Keratinocyte (primary cell): ENCODE measurements around the gene MAP3K3. TPM values are rescaled to one million over a fixed set of nuclear protein-coding genes. Genes with fewer than 3 reads are reported as not detected.

ENCODE experiments used
- DNase-seq: peaks from one replicate; pipeline ENCODE4 v3.0.0-alpha.2; 2011; ENCODE audit warnings: low read depth, missing footprints, low spot score
- FAIRE-seq: peaks from 2 replicates; lab custom pipeline; 2011; peaks lifted over from hg19 to GRCh38; lab: Jason Lieb, UNC
- H2AFZ ChIP-seq: 2 replicates; pipeline ENCODE4 v1.6.0; 2012; ENCODE audit warnings: low read length, control low read depth, inconsistent platforms; ENCODE audit not compliant: control insufficient read depth
- H3K27ac ChIP-seq: 2 replicates; pipeline ENCODE4 v1.5.1; 2011; ENCODE audit warnings: low read length; ENCODE audit not compliant: control insufficient read depth, insufficient read depth
- H3K27me3 ChIP-seq: 3 replicates; pipeline ENCODE4 v1.6.0; 2011; ENCODE audit warnings: low read length; ENCODE audit not compliant: control insufficient read depth, insufficient read depth; ENCODE audit errors: extremely low read depth
- H3K36me3 ChIP-seq, 2 experiments: 2 replicates in 1 of 2; 3 replicates in 1 of 2; pipeline ENCODE4 v1.5.1; 2011; ENCODE audit warnings: low read length in 2 of 2, mild to moderate bottlenecking in 1 of 2; ENCODE audit not compliant: control insufficient read depth in 2 of 2, insufficient read depth in 2 of 2; ENCODE audit errors: extremely low read depth in 1 of 2
- H3K4me1 ChIP-seq: 3 replicates; pipeline ENCODE4 v1.5.1; 2011; ENCODE audit warnings: low read length; ENCODE audit not compliant: control insufficient read depth, insufficient read depth; ENCODE audit errors: extremely low read depth
- H3K4me2 ChIP-seq: 3 replicates; pipeline ENCODE4 v1.6.0; 2011; ENCODE audit warnings: low read depth, low read length; ENCODE audit not compliant: control insufficient read depth, insufficient read depth; ENCODE audit errors: extremely low read depth
- H3K4me3 ChIP-seq, 3 experiments: fragments of 200-600 bp in 1 of 3; sonication (generic) in 1 of 3; 2 replicates in 2 of 3; 3 replicates in 1 of 3; pipeline ENCODE4 v1.5.1; 2011 to 2016; ENCODE audit warnings: low read length in 3 of 3, mild to moderate bottlenecking in 3 of 3, control low read depth in 2 of 3, inconsistent platforms in 1 of 3, low read depth in 1 of 3, mixed read lengths in 1 of 3, mixed run types in 1 of 3, moderate library complexity in 1 of 3; ENCODE audit not compliant: control insufficient read depth in 2 of 3, insufficient read depth in 2 of 3; ENCODE audit errors: extremely low read depth in 1 of 3
- H3K79me2 ChIP-seq: 2 replicates; pipeline ENCODE4 v1.6.0; 2012; ENCODE audit warnings: low read length; ENCODE audit not compliant: control insufficient read depth, insufficient read depth
- H3K9ac ChIP-seq: 3 replicates; pipeline ENCODE4 v1.6.0; 2011; ENCODE audit warnings: low read length; ENCODE audit not compliant: control insufficient read depth, insufficient read depth; ENCODE audit errors: extremely low read depth
- H3K9me1 ChIP-seq: 3 replicates; pipeline ENCODE4 v1.6.0; 2011; ENCODE audit warnings: low read length; ENCODE audit not compliant: control insufficient read depth, insufficient read depth; ENCODE audit errors: extremely low read depth
- H3K9me3 ChIP-seq: 2 replicates; pipeline ENCODE4 v1.5.1; 2012; ENCODE audit warnings: low read depth, low read length; ENCODE audit not compliant: control insufficient read depth
- H4K20me1 ChIP-seq: 3 replicates; pipeline ENCODE4 v1.6.0; 2011; ENCODE audit warnings: low read length; ENCODE audit not compliant: control insufficient read depth, insufficient read depth; ENCODE audit errors: extremely low read depth
- CTCF ChIP-seq, 3 experiments: IDR thresholded peaks in 1 of 3; conservative IDR thresholded peaks in 1 of 3; optimal IDR thresholded peaks in 1 of 3; 2 replicates in 2 of 3; 3 replicates in 1 of 3; pipeline versions ENCODE3 to v1.5.1; 2011; ENCODE audit warnings: low read length in 3 of 3, mild to moderate bottlenecking in 3 of 3, moderate library complexity in 2 of 3, control low read depth in 1 of 3, inconsistent platforms in 1 of 3; ENCODE audit not compliant: insufficient read depth in 2 of 3; ENCODE audit errors: extremely low read depth in 1 of 3
- EZH2 ChIP-seq: IDR thresholded peaks from one replicate; pipeline ENCODE4 v1.6.1; 2012; ENCODE audit warnings: inconsistent platforms, mild to moderate bottlenecking, low read length, moderate library complexity
- dilution Hi-C: fragments of 300-500 bp; cut with MboI; formaldehyde crosslinking; loops from one replicate; pipeline ENCODE4 v1.7.0; 2020; ENCODE audit warnings: low sequenced_read_pairs; ENCODE audit not compliant: extremely low pct_ligation_motif_present
- polyA plus RNA-seq, 5 experiments: library from polyadenylated mRNA; depleted of rRNA in 3 of 5; stranded (reverse) in 3 of 5; stranded (forward) in 1 of 5; unstranded in 1 of 5; fragments of >200 nt; gene quantifications; 1 replicate in 1 of 5; 2 replicates in 3 of 5; 3 replicates in 1 of 5; pipeline versions ENCODE4 v1.2.1 to v1.2.3, GENCODE V29; 2011 to 2012; ENCODE audit warnings: missing spikeins in 2 of 5, low read depth in 1 of 5, low replicate concordance in 1 of 5

Gene MAP3K3
- polyA plus RNA-seq, 1 donor (not counting 4 experiments of a cell fraction or from before 2014, with no cell fraction given): 9.8 TPM

GRCh38 chr17:63698886-63699637, 76.8 kb downstream of the MAP3K3 start:
- H3K9ac ChIP-seq: peak overlapping the region; percentile 37
- H3K27ac ChIP-seq: no peak overlapping the region
- H4K20me1 ChIP-seq: no peaks in the 10 kb centered on the region
- peak overlapping the region in 2 of 3 experiments; percentile 27 to 42 for H3K4me3 ChIP-seq
- H3K9me3 ChIP-seq: no peaks in the 10 kb centered on the region
- dilution Hi-C loops: no loop called here
- H3K4me2 ChIP-seq: peak overlapping the region; percentile 37
- FAIRE-seq (no peak), DNase-seq (no peak)
- H3K9me1 ChIP-seq: no peaks in the 10 kb centered on the region
- no peaks in the 10 kb centered on the region for H3K4me1 ChIP-seq
- TF ChIP-seq CTCF (optimal IDR thresholded peaks at IDR 0.05 in 1 of 3, IDR thresholded peaks at IDR 0.05 in 1 of 3, conservative IDR thresholded peaks at IDR 0.05 in 1 of 3; ENCODE audit: extremely low read depth in 1 of 3, insufficient read depth in 2 of 3, low read length in 3 of 3): no peak
- peak; percentile 46 for TF ChIP-seq EZH2
- no peaks in the 10 kb centered on the region for H3K27me3 ChIP-seq
- no peak overlapping the region for H2AFZ ChIP-seq
- H3K36me3 ChIP-seq: peaks cover 4 to 5% of the 10 kb centered on the region in 2 experiments
- no peaks in the 10 kb centered on the region for H3K79me2 ChIP-seq

- peak within 1 kb of the TSS; percentile 37 for H3K9ac ChIP-seq
- H4K20me1 ChIP-seq: no peaks in the 10 kb centered on the region
- H3K27ac ChIP-seq: no peak within 1 kb of the TSS
- TF ChIP-seq CTCF (optimal IDR thresholded peaks at IDR 0.05 in 1 of 3, IDR thresholded peaks at IDR 0.05 in 1 of 3, conservative IDR thresholded peaks at IDR 0.05 in 1 of 3; ENCODE audit: extremely low read depth in 1 of 3, insufficient read depth in 2 of 3, low read length in 3 of 3): peak in 1 of 3 experiments; percentile 6
- TF ChIP-seq EZH2: no peak
- dilution Hi-C loops: no loop called here
- peaks cover 0 to 6% of the 10 kb centered on the region in 2 experiments for H3K36me3 ChIP-seq
- H3K4me1 ChIP-seq: no peaks in the 10 kb centered on the region
- no peaks in the 10 kb centered on the region for H3K9me1 ChIP-seq
- DNase-seq: no peak
- no peaks in the 10 kb centered on the region for H3K9me3 ChIP-seq
- no peaks in the 10 kb centered on the region for H3K79me2 ChIP-seq
- no peaks in the 10 kb centered on the region for H3K27me3 ChIP-seq
- no peak for FAIRE-seq
- H3K4me3 ChIP-seq: peak within 1 kb of the TSS; percentile 26 to 42 (median 27)
- no peak within 1 kb of the TSS for H2AFZ ChIP-seq
- H3K4me2 ChIP-seq: peak within 1 kb of the TSS; percentile 48
Measured at GRCh38 chr17:63699638-63700527, 77.7 kb downstream of the MAP3K3 start, which contains the start of gene LIMD2. TSS of gene LIMD2 (minus strand) at chr17:63700125. CDS start at chr17:63699298, 827 bp downstream.
